ENCODE results near the gene S100A12. TPM values are rescaled to one million over a fixed set of nuclear protein-coding genes. Genes with fewer than 3 reads are reported as not detected.

The S100A12 gene
- total RNA-seq, 1 experiment from 2014 or later = not detected

DNA sequence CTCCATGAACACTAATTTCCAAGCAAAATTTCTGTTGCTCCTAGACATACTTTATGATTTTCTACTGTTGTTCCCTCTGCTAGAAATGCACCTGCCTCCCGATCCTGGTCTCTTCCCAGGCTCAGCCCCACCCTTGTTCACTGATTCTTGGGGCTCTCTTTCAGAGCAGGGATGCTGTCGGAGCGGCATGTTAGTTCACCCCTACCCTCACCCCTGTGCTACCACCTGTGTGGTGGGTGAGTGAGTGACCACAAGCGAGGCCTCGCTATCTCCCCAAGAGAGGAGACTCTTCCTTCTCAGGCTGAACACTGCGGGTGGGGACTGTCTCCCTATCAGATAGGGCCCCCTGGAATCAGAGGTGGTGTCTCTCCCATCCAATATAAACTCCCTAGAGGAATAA is 20.4 kb upstream of the S100A12 start:
- TF ChIP-seq, protein P1, sequence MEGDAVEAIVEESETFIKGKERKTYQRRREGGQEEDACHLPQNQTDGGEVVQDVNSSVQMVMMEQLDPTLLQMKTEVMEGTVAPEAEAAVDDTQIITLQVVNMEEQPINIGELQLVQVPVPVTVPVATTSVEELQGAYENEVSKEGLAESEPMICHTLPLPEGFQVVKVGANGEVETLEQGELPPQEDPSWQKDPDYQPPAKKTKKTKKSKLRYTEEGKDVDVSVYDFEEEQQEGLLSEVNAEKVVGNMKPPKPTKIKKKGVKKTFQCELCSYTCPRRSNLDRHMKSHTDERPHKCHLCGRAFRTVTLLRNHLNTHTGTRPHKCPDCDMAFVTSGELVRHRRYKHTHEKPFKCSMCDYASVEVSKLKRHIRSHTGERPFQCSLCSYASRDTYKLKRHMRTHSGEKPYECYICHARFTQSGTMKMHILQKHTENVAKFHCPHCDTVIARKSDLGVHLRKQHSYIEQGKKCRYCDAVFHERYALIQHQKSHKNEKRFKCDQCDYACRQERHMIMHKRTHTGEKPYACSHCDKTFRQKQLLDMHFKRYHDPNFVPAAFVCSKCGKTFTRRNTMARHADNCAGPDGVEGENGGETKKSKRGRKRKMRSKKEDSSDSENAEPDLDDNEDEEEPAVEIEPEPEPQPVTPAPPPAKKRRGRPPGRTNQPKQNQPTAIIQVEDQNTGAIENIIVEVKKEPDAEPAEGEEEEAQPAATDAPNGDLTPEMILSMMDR (conservative IDR thresholded peaks at IDR 0.05) = no peak
- H2BK15ac ChIP-seq (ENCODE audit: low read depth, low read length) = no peak overlapping the region
- Mint-ChIP-seq H3K4me1 (peaks cover 0 to 2% of the 10 kb centered on the region in 2 experiments; a peak in 1 of 4 replicates), H3K27ac (no peak overlapping the region; a peak in 1 of 7 replicates), H3K4me3 (no peak overlapping the region), H3K36me3 (ENCODE audit: insufficient read depth in 1 of 3, low read depth in 3 of 3) (no peaks in the 10 kb centered on the region; a peak in 1 of 7 replicates), H3K27me3 (ENCODE audit: low read depth) (peaks cover 11% of the 10 kb centered on the region), H3K9me3 (no peaks in the 10 kb centered on the region)
- no peak overlapping the region for H2BK12ac ChIP-seq (ENCODE audit: insufficient read length, low read depth, low read length)
- H3K23me2 ChIP-seq (ENCODE audit: insufficient read length, low read depth, low read length, poor library complexity, severe bottlenecking) = no peaks in the 10 kb centered on the region
- no peak overlapping the region for H3K4me2 ChIP-seq (ENCODE audit: insufficient read depth, insufficient read length, low read length)
- H4K5ac ChIP-seq (ENCODE audit: insufficient read length, low read depth, low read length) = no peak overlapping the region
- no peak overlapping the region for H3K4ac ChIP-seq (ENCODE audit: low read depth, low read length)
- no peaks in the 10 kb centered on the region for H3K79me1 ChIP-seq (ENCODE audit: insufficient read depth, low read depth, low read length, poor library complexity, severe bottlenecking)
- H2BK120ac ChIP-seq (ENCODE audit: low read depth, low read length, poor library complexity, severe bottlenecking) = no peak overlapping the region
- H4K8ac ChIP-seq (replicated peaks; ENCODE audit: insufficient read length, low read depth, low read length) = no peak overlapping the region
- no peak overlapping the region for H2BK20ac ChIP-seq (ENCODE audit: low read depth, low read length, poor library complexity, severe bottlenecking)
- no peak overlapping the region for H4K91ac ChIP-seq (ENCODE audit: insufficient read length, low read depth, low read length)
- no peaks in the 10 kb centered on the region for H4K20me1 ChIP-seq (ENCODE audit: control insufficient read depth, insufficient read depth, insufficient read length)
- no peak overlapping the region for H2AK5ac ChIP-seq (ENCODE audit: insufficient read length, low read length)
- H3K56ac ChIP-seq (ENCODE audit: insufficient read length, low read depth, low read length) = no peak overlapping the region
- H3K27ac ChIP-seq (ENCODE audit: insufficient read length, low read depth, low read length) = no peak overlapping the region
- H3K14ac ChIP-seq (ENCODE audit: insufficient read depth, low read length) = no peak overlapping the region
- H3K9me3 ChIP-seq (ENCODE audit: control insufficient read depth, low read depth, low read length) = no peaks in the 10 kb centered on the region
- no peaks in the 10 kb centered on the region for H3K27me3 ChIP-seq (ENCODE audit: insufficient read depth, low read length)
- H3K23ac ChIP-seq (ENCODE audit: insufficient read length, low read depth, low read length) = no peak overlapping the region
- H3K9ac ChIP-seq (ENCODE audit: extremely low read depth, insufficient read length, low read length) = no peak overlapping the region
- no peaks in the 10 kb centered on the region for H3K79me2 ChIP-seq (ENCODE audit: insufficient read depth, low read length)
- H3T11ph ChIP-seq (ENCODE audit: low read length) = no peak overlapping the region
- DNase-seq = peak; percentile 6
- H2BK5ac ChIP-seq (ENCODE audit: insufficient read length, low read length) = no peak overlapping the region
- WGBS (ENCODE audit: extremely low coverage, insufficient read length, low lambda C conversion rate) = no CpG with 5 or more reads among the region's 6 CpGs
- no peak overlapping the region for H2AFZ ChIP-seq (ENCODE audit: low read length)
- H3K4me1 ChIP-seq (ENCODE audit: insufficient read depth, low read length) = no peaks in the 10 kb centered on the region
- H3K18ac ChIP-seq (ENCODE audit: insufficient read length, low read depth, low read length) = no peak overlapping the region

Measured in H9 (cell line).